ENCODE measurements around the gene SUCLG2.
"Not testable (repeated sequence)": the region's sequence is repeated elsewhere in the genome, so short reads cannot be mapped to it uniquely, and the experiment has no call there.

SUCLG2 gene

DNA sequence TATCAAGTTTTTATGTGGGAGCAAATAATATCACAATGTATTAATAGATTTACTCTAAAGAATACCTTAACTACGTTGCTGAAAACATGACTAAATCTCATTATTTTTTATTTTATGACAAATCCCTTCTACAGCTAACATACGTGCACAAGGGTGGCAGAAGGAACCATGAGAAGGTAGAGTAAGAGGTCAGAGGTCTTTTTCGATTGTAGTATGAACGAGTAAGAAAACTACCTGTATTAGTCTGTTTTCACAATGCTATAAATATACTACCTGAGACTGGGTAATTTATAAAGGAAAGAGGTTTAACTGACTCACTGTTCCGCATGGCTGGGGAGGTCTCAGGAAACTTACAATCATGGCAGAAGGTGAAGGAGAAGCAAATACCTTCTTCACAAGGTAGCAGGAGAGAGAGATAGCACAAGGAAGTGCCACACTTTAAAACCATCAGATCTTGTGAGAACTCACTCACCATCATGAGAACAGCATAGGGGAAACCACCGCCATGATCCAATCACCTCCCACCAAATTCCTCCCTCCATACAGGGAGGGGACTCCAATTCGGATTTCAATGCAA lies 95.3 kb downstream of the SUCLG2 start:
- DNase-seq (ENCODE audit: low read depth), result no peak

DNA sequence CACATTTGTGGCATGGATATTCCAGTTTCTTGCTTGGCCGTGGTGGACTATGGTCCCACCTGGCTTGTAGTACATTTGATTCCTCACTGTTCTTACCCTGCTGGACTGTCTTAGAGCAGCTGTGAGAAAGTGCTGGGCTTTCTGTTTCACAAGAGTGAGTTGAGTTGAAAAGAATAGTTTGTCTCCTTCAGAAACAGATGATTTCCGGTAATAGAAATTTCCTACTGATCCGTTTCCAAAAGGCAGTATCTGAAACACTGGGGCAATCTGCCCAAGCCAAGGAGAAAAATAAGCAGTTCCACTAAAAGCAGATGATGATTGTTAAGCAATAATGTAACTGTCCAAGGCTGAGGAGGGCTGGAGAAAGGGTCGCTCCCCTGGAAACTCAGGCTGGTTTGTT lies 96.0 kb downstream of the SUCLG2 start:
- peak; percentile 27 for DNase-seq (ENCODE audit: low read depth)

DNA sequence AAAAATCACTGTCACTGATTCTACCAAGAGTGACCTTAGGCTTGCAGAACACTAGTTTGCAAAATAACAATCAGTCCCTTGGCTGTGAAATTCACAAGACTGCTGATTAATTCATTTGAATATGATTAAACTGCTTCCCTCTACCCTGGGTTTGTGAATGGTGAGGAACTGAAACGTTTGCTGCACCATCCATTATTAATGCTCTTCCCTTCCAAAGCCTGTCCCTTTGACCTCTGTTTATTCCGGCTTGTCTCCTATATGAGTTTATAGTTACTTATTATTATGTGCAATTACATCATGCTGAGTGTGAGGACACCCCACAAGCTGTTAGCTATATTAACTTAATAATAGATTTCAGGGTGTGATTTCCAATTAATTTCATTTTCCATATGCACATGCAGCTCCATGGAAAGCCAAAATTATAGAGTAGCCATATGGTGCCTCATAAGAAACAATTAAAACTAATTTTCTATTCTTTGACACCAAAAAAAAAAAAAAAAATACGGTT lies 96.5 kb downstream of the SUCLG2 start:
- no peak for DNase-seq (ENCODE audit: low read depth)

DNA sequence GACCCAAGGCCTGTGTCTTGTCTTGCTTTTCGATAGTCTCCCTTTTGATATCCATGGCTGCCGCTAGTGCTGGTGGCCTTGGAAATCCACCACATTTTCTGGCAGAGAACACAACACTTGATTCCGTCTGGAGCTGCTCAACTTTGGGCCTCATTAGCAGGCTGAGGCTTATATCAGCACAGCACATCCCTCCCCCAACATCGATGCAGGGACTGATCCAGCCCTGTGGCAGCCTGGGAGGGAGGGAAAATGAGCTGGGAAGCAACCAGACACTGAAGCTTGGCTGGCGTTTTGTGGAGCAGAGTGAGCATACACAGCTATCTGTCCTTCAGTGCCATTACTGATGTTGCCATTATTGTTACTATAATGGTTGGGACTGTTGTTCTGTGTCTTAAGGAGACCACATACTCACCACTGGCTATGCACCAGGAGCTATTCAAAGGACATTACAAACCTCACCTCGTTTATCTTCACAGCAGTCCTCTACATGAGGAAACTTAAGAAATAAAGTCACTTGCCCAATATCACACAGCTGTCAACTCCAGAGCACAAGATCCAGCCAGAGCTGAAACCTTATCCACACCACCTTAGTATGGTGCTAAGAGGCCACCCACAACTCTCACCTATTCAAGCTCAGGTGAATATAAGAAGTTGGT lies 102.9 kb downstream of the SUCLG2 start:
- no peak for DNase-seq (ENCODE audit: low read depth)

DNA sequence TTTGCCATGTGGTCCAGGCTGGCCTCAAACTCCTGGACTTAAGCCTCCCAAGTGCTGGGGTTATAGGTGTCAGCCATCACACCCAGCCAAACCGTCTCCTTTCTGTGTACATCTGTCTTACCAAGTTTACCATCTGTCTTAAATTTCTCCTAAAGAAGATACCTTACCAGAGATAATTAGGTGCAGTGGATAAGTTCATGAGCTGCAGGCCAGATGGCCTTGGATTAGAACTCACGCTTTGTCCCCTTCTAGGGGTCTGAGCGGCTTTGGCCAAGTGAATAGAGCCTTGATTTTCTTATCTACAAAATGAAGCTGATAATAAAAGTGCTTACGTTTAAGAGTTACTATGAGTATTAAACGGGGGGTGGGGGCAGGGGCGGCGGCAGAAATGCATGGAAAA lies 103.9 kb downstream of the SUCLG2 start:
- no peak for DNase-seq (ENCODE audit: low read depth)

DNA sequence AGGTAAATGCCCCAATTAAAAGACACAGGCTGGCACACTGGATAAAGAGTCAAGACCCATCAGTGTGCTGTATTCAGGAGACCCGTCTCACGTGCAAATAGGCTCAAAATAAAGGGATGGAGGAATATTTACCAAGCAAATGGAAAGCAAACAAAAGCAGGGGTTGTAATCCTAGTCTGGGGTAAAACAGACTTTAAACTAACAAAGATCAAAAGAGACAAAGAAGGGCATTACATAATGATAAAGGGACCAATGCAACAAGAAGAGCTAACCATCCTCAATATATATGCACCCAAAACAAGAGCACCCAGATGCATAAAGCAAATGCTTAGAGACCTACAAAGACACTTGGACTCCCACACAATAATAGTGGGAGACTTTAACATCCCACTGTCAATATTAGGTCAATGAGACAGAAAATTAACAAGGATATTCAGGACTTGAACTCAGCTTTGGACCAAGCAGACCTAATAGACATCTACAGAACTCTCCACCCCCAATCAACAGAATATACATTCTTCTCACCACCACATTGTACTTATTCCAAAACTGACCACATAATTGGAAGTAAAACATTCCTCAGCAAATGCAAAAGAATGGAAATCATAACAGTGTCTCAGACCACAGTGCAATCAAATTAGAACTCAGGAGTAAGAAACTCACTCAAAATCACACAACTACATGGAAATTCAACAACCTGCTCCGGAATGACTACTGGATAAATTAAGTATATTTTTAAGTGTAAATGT lies 111.7 kb downstream of the SUCLG2 start:
- not testable (repeated sequence) for DNase-seq (ENCODE audit: low read depth)

DNA sequence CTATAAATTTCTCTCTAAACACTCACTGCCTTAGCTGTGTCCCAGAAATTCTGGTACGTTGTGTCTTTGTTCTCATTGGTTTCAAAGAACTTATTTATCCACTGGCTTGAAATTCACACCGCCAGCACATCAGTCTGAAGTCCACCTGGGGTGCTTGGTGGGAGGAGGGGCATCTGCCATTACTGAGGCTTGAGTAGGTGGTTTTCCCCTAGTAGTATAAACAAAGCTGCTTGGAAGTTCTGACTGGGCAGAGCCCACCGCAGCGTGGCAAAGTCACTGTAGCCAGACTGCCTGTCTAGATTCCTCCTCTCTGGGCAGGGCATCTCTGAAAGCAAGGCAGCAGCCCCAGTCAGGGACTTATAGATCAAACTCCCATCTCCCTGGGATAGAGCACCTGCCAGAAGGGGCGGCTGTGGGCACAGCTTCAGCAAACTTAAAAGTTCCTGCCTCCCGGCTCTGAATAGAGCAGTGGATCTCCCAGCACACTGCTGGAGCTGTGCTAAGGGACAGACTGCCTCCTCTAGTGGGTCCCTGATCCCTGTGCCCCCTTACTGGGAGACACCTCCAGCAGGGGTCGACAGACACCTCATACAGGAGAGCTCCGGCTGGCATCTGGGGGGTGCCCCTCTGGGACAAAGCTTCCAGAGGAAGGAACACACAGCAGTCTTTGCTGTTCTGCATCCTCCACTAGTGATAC lies 114.1 kb downstream of the SUCLG2 start:
- no peak for DNase-seq (ENCODE audit: low read depth)

DNA sequence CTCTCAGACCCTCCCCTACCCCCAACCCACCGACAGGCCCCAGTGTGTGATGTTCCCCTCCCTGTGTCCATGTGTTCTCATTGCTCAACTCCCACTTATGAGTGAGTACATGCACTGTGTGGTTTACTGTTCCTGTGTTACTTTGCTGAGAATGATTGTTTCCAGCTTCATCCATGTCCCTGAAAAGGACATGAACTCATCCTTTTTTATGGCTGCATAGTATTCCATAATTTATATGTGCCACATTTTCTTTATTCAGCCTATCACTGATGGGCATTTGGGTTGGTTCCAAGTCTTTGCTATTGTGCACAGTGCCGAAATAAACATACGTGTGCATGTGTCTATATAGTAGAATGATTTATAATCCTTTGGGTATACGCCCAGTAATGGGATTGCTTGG lies 117.2 kb downstream of the SUCLG2 start:
- not testable (repeated sequence) for DNase-seq (ENCODE audit: low read depth)

DNA sequence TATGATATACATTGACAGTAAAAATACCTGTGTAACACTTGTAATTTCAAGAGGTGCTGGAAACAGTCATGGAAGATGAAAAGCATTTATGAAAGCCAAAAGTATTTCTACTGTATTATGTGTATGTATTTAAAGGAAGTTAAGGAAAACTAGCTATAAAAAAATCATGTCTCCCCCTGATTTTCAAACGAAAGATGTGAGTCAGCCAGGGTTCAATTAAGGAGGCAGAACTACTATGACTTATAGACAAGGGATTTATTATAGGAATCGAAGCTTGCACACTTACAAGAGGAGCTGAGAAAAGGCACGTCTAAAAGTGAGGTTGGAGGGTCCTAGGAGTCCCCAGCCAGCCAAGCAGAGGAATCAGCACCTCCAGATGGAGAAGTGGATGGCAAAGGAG lies 119.4 kb downstream of the SUCLG2 start:
- no peak for DNase-seq (ENCODE audit: low read depth)

DNA sequence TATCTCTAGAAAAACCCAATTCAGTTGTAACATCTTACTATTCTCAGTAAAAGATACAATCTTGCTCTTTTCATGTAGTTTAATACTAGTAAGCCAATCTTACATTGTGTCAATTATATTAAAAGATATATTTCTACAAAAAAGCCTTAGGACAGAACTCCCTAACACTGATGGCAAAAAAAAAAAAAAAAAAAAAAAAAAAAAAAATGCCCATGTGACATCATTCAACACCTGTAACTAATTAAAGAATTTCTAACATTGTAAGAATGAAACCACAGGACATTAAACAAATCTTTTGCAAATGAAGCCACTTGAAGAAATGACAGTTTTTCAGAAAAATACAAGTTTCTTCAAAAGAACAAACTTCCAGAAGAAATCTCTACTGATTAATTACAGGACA lies 119.8 kb downstream of the SUCLG2 start:
- no peak for DNase-seq (ENCODE audit: low read depth)

DNA sequence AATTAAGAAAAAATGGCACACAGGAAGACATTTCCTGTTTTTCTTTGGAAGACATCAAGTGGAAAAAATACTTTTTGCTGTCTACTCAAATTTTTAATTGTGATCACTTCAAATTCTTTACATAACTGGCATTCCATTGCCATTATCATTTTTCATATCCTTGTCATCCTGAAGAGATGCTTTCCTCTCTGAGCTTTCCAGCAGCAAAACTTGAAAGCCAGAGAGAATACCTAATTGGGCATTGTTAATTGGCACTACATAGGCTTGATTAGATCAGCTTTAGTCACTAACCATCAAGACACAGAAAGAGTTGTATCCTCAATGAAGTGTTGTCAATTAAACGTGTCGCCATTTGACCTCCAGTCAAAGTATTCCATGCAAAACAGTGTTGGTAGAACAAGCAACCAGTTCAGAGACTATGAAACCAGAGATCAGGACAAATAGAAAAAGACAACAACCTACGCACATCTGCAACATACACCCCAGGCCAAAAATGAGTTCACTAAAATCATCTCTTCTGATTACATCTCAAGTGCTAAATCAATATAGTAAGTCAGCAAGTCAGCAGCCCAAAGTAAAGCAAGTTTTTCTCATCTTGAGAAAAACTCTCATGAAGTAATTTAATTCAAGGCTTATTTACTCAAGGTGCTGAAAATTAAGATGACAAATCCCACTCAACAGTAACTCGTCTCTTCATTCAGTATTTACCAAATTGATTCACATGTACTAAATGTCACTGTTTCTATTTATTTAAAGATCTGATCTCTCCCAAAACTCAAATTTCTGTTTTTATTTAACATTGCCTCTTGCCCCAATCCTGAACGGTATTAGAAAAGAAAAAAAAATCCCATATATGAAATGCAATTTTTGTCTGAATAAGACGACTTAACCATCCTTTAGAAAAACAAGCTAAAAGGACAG lies 123.0 kb downstream of the SUCLG2 start:
- no peak for DNase-seq (ENCODE audit: low read depth)

DNA sequence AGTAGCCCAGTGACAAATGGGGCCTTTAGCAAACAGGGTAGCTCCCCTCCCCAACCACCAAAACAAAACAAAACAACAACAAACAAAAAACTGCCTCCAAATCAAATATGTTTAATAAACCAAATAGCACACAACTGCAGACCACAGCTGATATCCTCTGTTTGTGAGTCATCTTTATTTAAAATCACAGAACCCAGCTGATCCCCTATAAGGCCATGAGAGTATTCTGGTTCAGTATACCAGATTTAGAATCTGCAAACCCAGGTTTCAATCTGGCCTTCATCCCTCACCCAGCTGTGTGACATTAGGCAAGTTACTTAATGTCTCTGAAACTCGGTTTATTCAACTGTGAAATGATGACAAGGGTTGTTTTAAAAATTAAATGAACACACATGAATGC lies 124.5 kb downstream of the SUCLG2 start:
- DNase-seq (ENCODE audit: low read depth), result no peak

DNA sequence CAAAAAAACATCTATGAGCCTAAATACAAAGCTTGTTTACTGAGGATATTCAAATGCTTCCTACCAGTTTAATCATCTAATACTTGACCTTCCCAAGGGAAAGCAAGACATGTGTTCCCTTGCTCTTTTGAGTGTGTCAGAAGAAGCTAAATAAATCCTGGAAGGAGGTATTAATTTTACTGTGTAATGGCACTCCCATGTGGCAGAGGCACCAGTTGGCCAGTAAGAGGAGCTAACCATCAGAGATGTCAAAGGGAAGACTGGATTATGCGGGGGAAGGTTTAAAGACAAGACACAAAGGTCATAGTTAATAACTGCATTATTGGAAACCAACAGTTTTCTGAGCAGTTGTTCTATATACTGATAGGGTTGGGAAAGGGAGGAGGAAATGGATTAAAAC lies 125.1 kb downstream of the SUCLG2 start:
- no peak for DNase-seq (ENCODE audit: low read depth)

DNA sequence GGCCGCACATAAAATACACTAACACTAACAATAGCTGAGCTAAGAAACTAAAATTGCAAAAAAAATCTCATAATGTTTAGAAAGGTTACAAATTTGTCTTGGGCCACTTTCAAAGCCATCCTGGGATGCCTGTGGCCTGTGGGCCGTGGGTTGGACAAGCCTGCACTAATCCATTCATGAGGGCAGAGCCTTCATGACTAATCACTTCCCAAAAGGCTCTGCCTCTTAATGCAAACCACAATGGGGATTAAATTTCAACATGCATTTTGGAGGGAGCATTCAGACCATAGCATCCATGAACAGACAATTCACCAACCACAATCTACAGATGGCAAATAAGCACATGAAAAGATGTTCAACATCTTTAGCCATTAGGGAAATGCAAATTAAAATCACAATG lies 128.2 kb downstream of the SUCLG2 start:
- DNase-seq (ENCODE audit: low read depth), result peak; percentile 94

DNA sequence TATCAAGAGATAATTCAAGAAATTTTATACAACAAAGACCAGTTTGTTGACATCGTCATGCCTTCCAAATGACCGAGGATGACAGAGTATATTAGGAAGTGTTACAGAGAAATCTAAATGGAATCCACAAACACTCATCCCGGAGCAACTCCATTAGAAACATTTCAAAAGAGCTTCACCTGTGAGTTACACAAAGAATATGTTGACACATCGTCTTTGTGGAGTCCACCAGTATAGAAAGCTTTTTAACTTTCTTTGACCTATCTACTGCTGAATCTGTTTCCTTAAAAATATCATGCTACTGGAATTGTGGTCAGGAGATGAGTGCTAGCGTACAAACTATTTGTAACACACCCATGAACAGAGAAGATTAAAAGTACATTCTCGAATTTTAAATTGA lies 130.4 kb downstream of the SUCLG2 start:
- no peak for DNase-seq (ENCODE audit: low read depth)

DNA sequence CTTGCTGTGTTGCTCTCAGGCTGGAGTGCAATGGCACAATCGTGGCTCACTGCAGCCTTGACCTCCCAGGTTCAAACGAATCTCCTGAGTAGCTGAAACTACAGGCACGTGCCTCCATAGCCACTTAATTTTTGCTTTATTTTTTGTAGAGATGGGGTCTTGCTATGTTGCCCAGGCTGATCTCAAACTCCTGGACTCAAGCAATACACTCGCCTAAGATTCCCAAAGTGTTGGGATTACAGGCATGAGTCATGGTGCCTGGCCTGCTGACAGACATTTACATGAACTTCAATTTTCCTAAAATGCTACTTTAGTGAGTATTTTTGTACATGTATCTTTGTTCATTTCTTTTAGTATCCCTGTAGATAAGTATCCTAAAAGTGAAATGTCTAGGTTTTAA lies 132.3 kb downstream of the SUCLG2 start:
- no peak for DNase-seq (ENCODE audit: low read depth)

DNA sequence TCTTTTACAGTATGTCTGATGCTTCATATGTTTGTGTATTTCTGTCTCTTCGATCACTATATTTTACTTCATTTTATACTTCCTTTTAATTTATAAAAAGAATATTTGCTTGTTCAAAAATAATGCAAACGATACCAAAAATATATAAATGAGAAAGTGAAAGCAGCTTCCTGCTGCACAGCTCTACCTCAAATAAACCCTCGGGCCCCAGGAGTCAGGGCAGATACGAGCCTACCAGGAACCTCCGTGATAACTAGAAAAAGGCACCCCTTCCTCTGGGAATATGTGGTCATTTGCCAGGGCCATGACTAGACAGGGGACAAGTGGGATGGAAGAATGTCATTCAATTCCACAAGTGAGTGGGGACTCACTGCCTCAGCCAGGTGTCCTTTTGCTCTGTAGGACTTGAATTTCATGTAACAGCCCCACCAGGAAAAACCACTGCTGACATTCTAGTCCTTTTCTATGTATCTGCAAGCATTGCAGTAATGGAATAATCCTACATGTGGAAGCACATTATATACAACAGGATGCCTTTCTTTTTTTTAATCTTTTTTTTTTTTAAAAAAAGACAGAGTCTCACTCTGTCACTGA lies 133.3 kb downstream of the SUCLG2 start:
- no peak for DNase-seq (ENCODE audit: low read depth)

DNA sequence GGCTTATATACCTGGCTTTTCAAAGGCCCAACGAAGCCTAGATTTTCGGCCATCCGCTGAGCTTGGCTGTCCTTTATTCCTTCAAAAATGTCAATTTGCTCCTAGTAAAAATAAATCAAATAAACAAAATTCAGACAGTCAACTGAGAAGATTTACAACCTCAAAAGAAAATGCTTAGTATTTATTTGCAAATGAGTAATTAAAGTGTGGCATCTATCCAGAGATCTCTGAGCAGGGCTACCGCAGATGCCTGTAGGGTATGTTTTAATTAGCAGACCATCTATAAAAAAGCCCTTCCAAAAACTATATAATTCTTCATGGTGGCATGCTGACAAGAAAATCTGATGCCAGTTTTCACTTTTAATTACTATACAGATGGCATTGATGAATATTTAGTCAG lies 136.2 kb downstream of the SUCLG2 start:
- no peak for DNase-seq (ENCODE audit: low read depth)

DNA sequence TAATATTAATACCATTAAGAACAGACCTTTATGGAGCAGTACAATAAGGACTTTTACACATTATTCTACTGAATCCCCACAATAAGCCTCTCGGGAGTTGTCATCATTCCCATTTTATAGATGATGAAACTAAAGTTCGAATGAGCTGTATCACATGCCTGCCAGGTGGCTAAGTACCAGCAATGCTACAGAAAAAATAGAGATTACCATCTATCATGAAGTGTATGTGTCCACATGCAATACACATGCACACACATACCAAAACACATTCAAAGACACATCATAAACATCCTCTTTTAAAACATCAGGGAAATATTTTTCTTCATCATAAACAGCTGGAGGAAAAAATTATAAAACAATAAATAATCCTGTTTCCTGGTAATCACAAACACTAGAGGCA lies 136.6 kb downstream of the SUCLG2 start:
- DNase-seq (ENCODE audit: low read depth), result no peak

DNA sequence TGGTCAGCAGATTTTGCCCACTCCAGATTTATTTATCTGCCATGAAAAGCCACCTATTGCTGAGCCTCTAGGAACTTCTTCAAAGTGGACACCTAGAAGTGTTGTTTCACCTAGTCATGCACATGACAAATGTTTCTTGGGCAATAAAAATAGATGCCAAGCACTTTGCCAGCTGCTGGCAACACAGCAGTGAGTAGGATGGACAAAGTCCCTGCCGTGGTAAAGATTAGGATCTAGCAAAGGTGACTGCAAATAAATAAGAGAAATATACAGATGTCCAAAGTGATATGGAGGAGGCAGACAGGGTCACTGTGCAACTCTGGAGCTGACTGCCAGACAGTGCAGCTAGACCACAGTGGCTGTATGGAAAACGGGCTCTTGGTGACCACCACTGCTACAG lies 137.9 kb downstream of the SUCLG2 start:
- no peak for DNase-seq (ENCODE audit: low read depth)

DNA sequence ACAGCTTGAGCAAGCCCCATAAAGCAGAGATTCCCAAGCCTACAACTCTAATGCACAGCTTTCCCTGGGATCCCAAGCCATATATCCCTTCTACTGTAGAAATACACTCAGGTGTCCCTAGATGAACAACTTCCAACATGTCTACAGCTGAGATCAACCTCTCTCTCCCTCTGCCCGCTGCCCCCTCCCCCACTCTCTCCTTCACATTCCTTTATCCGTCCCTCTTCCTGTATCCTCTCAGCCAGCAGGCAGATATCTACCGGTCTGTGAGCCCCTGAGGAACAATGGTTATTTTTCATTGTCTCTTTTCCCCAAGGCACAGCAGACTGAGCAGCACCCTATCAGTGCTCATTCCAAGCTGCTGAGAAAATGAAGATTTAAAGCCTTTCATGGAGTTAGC lies 138.6 kb downstream of the SUCLG2 start:
- no peak for DNase-seq (ENCODE audit: low read depth)

Measured in stromal cell of bone marrow (primary cell).